ENCODE data around the gene FBXL3.
A peak's percentile ranks its signal among the peaks of the same experiment; 100 is the strongest.

FBXL3 gene, protein sequence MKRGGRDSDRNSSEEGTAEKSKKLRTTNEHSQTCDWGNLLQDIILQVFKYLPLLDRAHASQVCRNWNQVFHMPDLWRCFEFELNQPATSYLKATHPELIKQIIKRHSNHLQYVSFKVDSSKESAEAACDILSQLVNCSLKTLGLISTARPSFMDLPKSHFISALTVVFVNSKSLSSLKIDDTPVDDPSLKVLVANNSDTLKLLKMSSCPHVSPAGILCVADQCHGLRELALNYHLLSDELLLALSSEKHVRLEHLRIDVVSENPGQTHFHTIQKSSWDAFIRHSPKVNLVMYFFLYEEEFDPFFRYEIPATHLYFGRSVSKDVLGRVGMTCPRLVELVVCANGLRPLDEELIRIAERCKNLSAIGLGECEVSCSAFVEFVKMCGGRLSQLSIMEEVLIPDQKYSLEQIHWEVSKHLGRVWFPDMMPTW

DNA sequence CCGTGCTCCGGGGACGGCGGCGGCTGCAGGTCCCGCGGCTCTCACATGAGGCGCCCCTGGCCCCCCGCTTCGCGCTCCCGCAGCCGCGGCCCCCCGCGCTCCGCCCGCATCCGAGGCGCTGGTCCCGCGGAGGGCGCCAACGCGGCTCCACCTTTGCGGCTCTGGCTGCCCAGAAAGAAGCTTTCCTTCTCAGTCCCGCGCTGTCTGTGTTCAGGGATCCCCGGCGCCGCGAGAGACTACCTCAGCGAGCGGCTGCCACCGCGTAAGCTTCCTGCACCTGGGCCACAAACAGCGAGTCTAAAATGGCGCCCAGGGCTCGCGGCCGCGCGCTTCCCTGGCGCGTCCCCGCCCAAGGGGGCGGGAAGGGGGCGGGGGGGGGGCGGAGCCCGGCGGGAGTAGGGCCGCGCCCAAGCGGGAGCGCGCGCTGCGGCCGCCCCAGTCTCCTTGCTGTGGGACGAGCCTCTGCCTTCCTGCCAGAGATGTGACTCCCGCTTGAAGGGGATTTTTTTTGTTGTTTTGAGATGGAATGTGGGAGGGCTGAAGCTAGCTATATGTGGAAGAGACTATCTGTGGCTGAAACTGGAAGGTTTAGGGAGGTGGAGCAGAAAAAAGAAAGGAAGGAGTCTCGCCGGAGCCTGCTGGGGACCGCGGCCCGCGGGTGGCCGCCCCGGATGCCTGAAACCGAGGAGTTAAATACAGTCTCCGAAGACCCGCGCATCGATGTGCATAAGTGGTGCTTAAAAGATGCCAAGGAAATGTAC, at the start of gene FBXL3:
Gene FBXL3, minus strand, starts transcription at position 299 of the 761 bp plus-strand sequence. CDS start 5,299 bp downstream, outside the sequence.
- no peaks in the 10 kb centered on the region for H3K9me3 Mint-ChIP-seq
- peak; percentile 90 for DNase-seq
- H3K4me1 Mint-ChIP-seq (ENCODE audit: low read depth): peaks cover 56% of the 10 kb centered on the region
- H3K36me3 Mint-ChIP-seq (ENCODE audit: low read depth): peaks cover 36% of the 10 kb centered on the region
- H3K4me3 Mint-ChIP-seq: peak within 1 kb of the TSS; percentile 90
- H3K27ac Mint-ChIP-seq: peak within 1 kb of the TSS; percentile 99
- H3K27me3 Mint-ChIP-seq: no peaks in the 10 kb centered on the region

DNA sequence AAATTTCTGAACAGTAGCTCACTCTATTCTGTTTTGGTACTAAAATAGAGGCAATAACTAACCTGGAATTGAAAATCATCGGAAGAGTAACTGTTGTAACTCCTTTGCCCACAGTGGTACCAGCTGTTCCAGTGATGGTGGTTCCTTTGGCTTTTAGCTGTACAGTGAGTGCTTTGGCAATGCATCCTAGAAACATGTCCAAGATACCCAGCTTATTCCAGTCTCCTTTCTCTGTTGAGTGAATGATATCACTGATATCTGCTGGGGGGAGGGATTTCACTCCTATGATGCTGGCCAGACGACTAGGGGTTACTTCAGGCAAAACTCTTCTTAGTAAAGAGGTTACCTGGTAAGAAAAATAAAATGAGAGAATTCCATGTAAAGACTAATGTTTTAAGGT, 40.6 kb upstream of the FBXL3 start:
- Mint-ChIP-seq H3K27me3 (no peaks in the 10 kb centered on the region), H3K9me3 (no peaks in the 10 kb centered on the region), H3K27ac (no peak overlapping the region), H3K4me1 (ENCODE audit: low read depth) (peaks cover 3% of the 10 kb centered on the region), H3K36me3 (ENCODE audit: low read depth) (peaks cover 87% of the 10 kb centered on the region), H3K4me3 (no peak overlapping the region)
- no peak for DNase-seq

DNA sequence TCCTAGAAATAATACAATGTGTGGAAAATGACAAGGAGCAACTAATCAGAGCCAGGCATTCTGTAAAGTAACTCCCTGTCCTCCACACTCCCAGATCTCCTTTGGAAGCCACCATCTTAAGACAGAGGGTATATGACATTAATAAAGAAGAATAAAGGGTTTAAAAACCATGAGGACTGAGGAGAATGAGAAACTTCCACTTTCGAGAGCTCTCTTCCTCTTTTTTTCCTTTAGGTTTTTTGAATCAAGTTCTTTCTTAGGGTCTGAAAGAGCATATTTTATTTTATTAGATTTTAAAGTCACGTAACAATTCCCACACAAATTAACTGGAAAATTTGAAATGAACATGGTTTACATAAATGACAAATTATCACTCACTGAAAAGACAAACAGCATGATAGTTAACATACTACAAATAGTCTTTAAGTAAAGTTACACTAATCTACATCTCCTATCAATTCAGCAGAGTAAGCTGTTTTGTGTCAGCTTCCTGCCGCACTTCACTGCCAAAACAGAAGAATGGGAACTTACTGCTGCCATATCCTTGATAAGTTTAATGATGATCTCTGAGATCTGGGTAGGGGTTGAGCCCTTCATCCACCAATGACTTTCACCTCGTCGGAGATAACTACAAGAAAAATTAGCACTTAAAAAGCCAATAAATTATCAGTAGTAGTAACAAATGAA, 38.6 kb upstream of the FBXL3 start:
- Mint-ChIP-seq H3K9me3 (no peaks in the 10 kb centered on the region), H3K4me1 (ENCODE audit: low read depth) (peaks cover 9% of the 10 kb centered on the region), H3K27me3 (no peaks in the 10 kb centered on the region), H3K36me3 (ENCODE audit: low read depth) (peaks cover 90% of the 10 kb centered on the region), H3K4me3 (no peak overlapping the region), H3K27ac (no peak overlapping the region)
- no peak for DNase-seq

DNA sequence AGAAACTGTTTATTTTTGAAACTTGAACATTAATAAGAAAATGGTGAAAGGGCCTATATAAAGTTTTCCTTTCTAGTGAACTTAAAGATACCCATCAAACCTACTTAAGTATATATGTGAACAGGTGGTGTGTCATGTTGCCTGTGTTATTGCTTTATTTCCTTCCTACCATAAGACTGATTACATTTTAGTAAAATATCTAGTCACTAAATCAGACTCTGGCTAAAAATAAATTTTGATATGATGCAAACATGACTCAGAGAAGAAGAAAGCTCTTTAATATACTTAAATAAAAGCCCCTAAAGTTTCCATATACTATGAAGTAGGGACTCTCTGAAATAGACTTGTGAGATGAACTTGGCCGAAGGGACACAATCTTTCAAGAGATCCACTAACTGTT, 35.1 kb upstream of the FBXL3 start:
- peaks cover 89% of the 10 kb centered on the region for H3K36me3 Mint-ChIP-seq (ENCODE audit: low read depth)

DNA sequence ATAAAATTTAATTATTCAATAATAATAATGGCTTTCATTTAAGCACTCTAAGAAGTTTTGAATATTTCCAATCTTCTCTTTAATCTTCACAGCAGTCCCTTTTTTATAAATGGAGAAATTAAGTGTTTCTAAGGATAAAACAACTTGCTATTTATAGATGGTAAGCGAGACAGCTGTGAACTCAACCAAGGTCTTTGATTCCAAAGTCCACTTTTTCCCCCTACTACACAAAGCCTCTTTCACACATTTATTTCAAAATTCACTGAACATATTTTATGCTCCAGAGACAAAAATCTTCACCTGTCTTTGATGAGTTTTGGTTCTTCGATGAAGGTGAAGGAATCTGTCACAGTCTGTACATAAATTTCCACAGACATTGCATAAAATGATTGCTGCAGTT, 34.4 kb upstream of the FBXL3 start:
- Mint-ChIP-seq H3K4me3 (no peak overlapping the region), H3K27ac (no peak overlapping the region), H3K36me3 (ENCODE audit: low read depth) (peaks cover 91% of the 10 kb centered on the region), H3K27me3 (no peaks in the 10 kb centered on the region), H3K4me1 (ENCODE audit: low read depth) (peaks cover 9% of the 10 kb centered on the region), H3K9me3 (no peaks in the 10 kb centered on the region)
- DNase-seq: no peak

More for the DNA sequence above, 35.1 kb upstream of the FBXL3 start:
- Mint-ChIP-seq H3K27ac (peak overlapping the region; percentile 69), H3K27me3 (no peaks in the 10 kb centered on the region), H3K4me1 (ENCODE audit: low read depth) (peaks cover 9% of the 10 kb centered on the region), H3K9me3 (no peaks in the 10 kb centered on the region), H3K4me3 (no peak overlapping the region)
- DNase-seq: no peak

DNA sequence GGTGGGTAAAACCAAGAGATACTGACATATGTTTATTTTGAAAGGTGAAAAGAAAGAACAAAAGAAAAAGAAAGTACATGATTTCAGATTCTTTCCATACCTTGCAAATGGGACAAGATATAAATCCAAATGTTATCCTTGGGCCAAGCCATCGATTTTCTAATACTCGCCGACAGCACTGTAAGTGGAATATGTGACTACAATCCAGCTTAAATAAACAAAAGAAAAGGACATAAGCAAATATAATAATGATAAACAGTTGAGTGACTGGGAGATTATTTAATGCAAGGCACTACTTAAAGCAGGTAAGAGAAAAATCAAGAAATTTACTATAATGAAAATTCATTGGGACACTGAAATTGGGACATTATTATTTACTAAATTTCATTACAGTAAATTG, 29.9 kb upstream of the FBXL3 start:
- Mint-ChIP-seq H3K27ac (peak overlapping the region; percentile 4), H3K36me3 (ENCODE audit: low read depth) (peaks cover 86% of the 10 kb centered on the region), H3K27me3 (no peaks in the 10 kb centered on the region), H3K4me3 (no peak overlapping the region), H3K4me1 (ENCODE audit: low read depth) (peaks cover under 1% of the 10 kb centered on the region), H3K9me3 (no peaks in the 10 kb centered on the region)
- no peak for DNase-seq

DNA sequence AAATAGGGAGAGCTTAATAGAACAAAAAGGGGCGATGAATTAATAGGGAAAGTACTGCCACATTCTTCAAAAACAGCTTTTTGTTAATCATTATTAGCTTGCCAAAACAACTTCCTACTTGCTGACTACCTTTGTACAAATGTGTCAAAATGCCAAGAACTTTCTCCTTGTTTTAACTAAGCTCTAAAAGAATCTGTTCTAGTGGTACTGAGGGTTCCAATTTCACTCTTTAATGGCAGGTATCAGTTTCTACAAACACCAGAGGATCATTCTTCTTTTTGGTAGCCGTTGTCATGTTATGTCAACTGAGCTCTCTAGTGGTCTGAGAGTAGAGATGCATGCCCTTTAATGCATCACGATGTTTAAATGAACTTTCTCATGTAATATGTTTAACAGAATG, 29.4 kb upstream of the FBXL3 start:
- Mint-ChIP-seq H3K9me3 (no peaks in the 10 kb centered on the region), H3K27ac (peak overlapping the region; percentile 37), H3K4me3 (no peak overlapping the region), H3K27me3 (no peaks in the 10 kb centered on the region), H3K36me3 (ENCODE audit: low read depth) (peaks cover 86% of the 10 kb centered on the region), H3K4me1 (ENCODE audit: low read depth) (no peaks in the 10 kb centered on the region)
- DNase-seq: no peak

DNA sequence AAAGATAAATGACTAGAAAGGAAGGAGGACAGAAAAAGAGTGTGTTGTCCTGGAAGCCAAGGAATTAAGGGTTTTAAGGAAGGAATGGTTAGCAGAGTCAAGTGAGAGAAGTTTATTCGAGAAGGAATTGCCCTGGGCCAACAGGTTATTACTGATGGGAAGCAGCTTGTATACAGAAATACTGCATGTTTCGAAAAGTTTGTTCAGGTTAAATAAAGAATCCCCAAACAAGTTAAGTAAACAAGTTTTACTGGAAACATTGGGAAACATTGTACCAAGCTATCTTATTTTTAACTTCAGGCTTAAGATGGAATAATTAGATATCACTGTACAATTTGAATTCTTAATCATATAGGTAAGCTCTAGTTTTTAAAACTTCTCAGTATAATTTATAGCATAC, 28.2 kb upstream of the FBXL3 start:
- H3K36me3 Mint-ChIP-seq (ENCODE audit: low read depth): peaks cover 90% of the 10 kb centered on the region

DNA sequence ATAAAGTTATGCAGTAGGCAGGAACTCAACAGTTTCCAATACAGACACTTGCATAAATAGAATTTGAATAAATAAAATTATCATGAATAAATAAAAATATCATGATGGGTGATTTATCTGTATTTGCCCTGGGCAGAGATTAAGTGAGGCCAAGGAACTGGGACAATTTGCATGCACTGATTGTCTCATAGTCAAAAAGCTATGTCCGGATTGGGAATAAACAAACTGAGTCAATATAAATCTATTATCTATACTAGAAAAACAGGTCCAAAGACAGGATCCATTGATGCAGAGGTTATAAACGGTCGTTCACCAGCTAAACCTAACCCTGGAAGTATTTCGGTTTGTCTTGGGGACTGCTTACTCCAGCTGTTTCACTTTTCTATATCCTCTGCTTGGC, 26.2 kb upstream of the FBXL3 start:
- H3K4me1 Mint-ChIP-seq (ENCODE audit: low read depth): no peaks in the 10 kb centered on the region
- no peak overlapping the region for H3K4me3 Mint-ChIP-seq
- DNase-seq: no peak
- H3K27ac Mint-ChIP-seq: no peak overlapping the region
- H3K27me3 Mint-ChIP-seq: no peaks in the 10 kb centered on the region
- no peaks in the 10 kb centered on the region for H3K9me3 Mint-ChIP-seq
- peaks cover 93% of the 10 kb centered on the region for H3K36me3 Mint-ChIP-seq (ENCODE audit: low read depth)

More for the DNA sequence above, 28.2 kb upstream of the FBXL3 start:
- Mint-ChIP-seq H3K9me3 (no peaks in the 10 kb centered on the region), H3K27ac (peak overlapping the region; percentile 22), H3K4me1 (ENCODE audit: low read depth) (no peaks in the 10 kb centered on the region), H3K27me3 (no peaks in the 10 kb centered on the region), H3K4me3 (no peak overlapping the region)
- DNase-seq: no peak

DNA sequence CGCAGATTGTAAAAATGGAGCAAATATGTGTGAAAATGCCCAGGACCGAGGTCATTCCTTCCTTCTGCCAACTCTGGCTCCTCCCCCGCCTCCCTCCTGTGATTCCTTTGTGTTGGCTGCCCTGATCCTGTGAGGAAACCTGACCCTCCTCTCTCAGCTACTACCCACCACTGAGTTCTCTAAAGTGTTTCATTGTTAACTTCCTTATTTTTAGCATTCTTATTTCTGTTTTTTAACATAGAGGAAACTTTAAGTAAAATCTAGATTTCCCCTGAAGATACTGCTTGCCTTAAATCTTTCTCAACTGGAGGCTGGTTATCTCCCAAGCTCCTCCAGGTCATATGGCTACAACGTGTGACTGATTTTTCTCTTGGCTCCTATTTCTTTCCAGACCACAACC, 21.7 kb upstream of the FBXL3 start:
- peaks cover 90% of the 10 kb centered on the region for H3K36me3 Mint-ChIP-seq (ENCODE audit: low read depth)
- no peaks in the 10 kb centered on the region for H3K27me3 Mint-ChIP-seq
- H3K4me1 Mint-ChIP-seq (ENCODE audit: low read depth): peaks cover 6% of the 10 kb centered on the region
- DNase-seq: no peak
- no peak overlapping the region for H3K4me3 Mint-ChIP-seq
- peak overlapping the region; percentile 53 for H3K27ac Mint-ChIP-seq
- H3K9me3 Mint-ChIP-seq: no peaks in the 10 kb centered on the region

DNA sequence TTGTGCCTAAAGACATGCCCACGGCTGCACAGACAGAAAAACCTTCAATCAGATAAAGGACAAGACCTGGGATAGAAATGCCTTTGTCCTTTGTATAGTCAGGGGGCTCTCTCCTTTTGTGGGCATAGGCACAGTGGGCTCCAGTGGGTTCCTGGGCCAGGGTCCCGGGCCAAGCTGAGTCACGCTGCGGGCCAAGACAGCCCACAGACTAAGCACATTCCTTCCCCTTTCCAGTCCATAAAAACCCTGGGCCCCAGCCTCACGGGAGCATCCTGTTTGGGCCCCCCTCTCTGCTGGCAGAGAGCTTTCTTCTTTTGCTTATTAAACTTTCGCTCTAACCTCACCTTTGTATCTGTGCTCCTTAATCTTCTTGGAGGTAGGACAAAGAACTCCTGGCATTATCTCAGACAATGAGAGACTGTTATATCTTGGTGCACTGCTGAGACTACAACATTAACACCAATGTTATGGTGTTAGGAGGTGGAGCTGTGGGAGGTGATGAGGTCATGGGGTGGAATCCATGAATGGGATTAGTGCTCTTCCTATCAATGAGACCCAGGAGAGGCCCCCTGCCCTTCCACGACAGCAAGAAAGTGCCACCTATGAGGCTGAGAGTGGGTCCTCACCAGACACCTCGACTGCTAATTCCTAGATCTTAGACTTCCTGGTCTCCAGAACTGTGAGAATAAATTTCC, 20.8 kb upstream of the FBXL3 start:
- Mint-ChIP-seq H3K9me3 (no peaks in the 10 kb centered on the region), H3K27ac (peak overlapping the region; percentile 80), H3K36me3 (ENCODE audit: low read depth) (peaks cover 91% of the 10 kb centered on the region), H3K4me3 (no peak overlapping the region), H3K4me1 (ENCODE audit: low read depth) (peaks cover 8% of the 10 kb centered on the region), H3K27me3 (no peaks in the 10 kb centered on the region)
- DNase-seq: no peak

DNA sequence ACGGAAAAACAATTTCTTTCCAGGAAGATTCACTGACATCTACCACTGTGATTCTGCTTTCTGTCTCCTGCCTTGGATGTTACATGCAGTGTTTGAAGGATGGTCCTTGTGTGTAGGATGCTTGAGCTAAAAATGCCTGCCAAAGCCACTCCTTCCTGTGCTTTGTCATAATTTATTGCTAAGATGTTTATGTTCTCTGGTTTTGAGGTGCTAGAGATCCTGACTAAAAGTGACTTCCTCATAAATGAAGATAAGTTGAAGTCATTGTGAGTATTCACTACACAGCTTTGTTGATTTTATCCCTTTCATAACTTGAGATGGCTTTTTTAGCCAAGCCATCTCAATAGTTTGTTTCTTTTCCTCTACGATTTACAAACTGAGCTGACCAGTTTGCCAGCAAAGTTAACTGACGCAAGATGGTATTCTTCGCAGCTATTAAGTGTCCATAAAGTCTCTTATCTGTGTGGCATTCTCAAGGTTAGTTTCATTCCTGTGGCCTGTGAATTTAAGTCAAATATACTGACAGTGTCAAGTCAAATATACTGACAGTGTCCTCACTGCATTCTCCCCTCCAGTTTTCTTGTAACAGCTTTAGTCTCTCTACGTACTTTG, 15.7 kb upstream of the FBXL3 start:
- no peak for DNase-seq
- Mint-ChIP-seq H3K4me1 (ENCODE audit: low read depth) (peaks cover 5% of the 10 kb centered on the region), H3K9me3 (no peaks in the 10 kb centered on the region), H3K27me3 (no peaks in the 10 kb centered on the region), H3K27ac (peak overlapping the region; percentile 71), H3K4me3 (no peak overlapping the region), H3K36me3 (ENCODE audit: low read depth) (peaks cover 45% of the 10 kb centered on the region)

DNA sequence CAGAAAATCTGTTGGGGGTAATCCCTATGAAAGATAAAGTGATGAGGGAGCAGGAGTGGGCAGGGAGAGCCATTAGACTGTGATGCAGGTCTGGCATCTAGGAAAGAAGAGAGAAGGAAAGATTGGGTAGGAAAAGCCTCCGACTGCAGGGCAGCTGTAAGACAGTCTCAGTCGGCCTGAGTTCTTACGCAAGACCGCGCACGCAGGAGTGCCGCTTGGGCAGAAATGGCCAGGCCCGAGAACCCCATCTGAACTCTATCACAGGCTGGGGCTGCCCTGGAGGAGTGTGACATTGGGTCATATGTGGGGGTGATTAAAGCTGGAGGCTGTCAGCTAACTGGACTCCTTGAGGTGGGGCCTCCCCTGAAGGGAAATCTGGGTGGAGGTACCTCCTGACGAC, 13.9 kb upstream of the FBXL3 start:
- Mint-ChIP-seq H3K4me1 (ENCODE audit: low read depth) (peaks cover 2% of the 10 kb centered on the region), H3K9me3 (no peaks in the 10 kb centered on the region), H3K4me3 (no peak overlapping the region), H3K27ac (no peak overlapping the region), H3K27me3 (no peaks in the 10 kb centered on the region), H3K36me3 (ENCODE audit: low read depth) (peaks cover 27% of the 10 kb centered on the region)
- no peak for DNase-seq

DNA sequence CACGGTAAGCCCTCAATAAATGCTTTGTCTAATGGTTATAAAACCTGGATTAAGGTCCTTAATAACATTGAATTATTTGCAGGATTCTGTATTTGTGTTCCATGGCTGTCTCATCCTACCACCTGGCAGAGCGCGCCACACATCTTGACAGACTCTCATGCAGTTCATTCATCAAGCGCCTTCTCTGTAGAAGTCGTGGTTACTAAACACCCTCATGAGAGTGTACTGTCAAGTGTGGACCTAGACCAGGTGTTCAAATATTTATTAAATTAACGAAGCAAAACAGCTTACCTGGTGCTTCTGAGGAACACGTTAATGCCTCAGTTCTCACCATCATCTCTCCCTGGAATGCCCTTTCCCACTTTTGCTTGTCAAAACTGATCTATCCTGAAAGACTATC, 13.1 kb upstream of the FBXL3 start:
- no peak overlapping the region for H3K27ac Mint-ChIP-seq
- no peak for DNase-seq
- no peak overlapping the region for H3K4me3 Mint-ChIP-seq
- H3K27me3 Mint-ChIP-seq: no peaks in the 10 kb centered on the region
- peaks cover 2% of the 10 kb centered on the region for H3K4me1 Mint-ChIP-seq (ENCODE audit: low read depth)
- no peaks in the 10 kb centered on the region for H3K9me3 Mint-ChIP-seq
- H3K36me3 Mint-ChIP-seq (ENCODE audit: low read depth): peaks cover 20% of the 10 kb centered on the region
